GM23248 (cell line): ENCODE data around the gene CFAP20. TPM values are rescaled to one million over a fixed set of nuclear protein-coding genes. Genes with fewer than 3 reads are reported as not detected.
"Not testable (repeated sequence)": the region's sequence is repeated elsewhere in the genome, so short reads cannot be mapped to it uniquely, and the experiment has no call there.

Experiments used
- DNase-seq: peaks from one replicate; pipeline ENCODE4 v3.0.0-alpha.2; 2015
- H2AFZ ChIP-seq: fragments of 200-600 bp; sonication (generic); 2 replicates; pipeline ENCODE4 v1.6.1; 2016; ENCODE audit warnings: antibody characterized with exemption
- H3F3A ChIP-seq: fragments of 200-600 bp; sonication (generic); 2 replicates; pipeline ENCODE4 v1.6.1; 2016; ENCODE audit warnings: mild to moderate bottlenecking, antibody characterized with exemption, mixed run types; ENCODE audit not compliant: insufficient read depth
- H3K27ac ChIP-seq: fragments of 200-600 bp; sonication (generic); 2 replicates; pipeline ENCODE4 v1.5.1; 2016; ENCODE audit warnings: mild to moderate bottlenecking
- H3K27me3 ChIP-seq: fragments of 200-600 bp; sonication (generic); replicated peaks from 2 replicates; pipeline ENCODE4 v1.6.1; 2016; ENCODE audit warnings: mild to moderate bottlenecking; ENCODE audit not compliant: insufficient read depth
- H3K36me3 ChIP-seq: fragments of 200-600 bp; sonication (generic); 2 replicates; pipeline ENCODE4 v1.6.1; 2016; ENCODE audit warnings: low read depth, mild to moderate bottlenecking
- H3K4me1 ChIP-seq: fragments of 200-600 bp; sonication (generic); 2 replicates; pipeline ENCODE4 v1.6.1; 2016; ENCODE audit warnings: mild to moderate bottlenecking; ENCODE audit not compliant: insufficient read depth
- H3K4me2 ChIP-seq: fragments of 200-600 bp; sonication (generic); one replicate; pipeline ENCODE4 v1.6.1; 2016; ENCODE audit warnings: mild to moderate bottlenecking; ENCODE audit not compliant: unreplicated experiment
- H3K4me3 ChIP-seq: fragments of 200-600 bp; sonication (generic); 2 replicates; pipeline ENCODE4 v1.5.1; 2016; ENCODE audit warnings: mild to moderate bottlenecking
- H3K79me2 ChIP-seq: fragments of 200-600 bp; sonication (generic); 2 replicates; pipeline ENCODE4 v1.6.1; 2016; ENCODE audit warnings: mild to moderate bottlenecking; ENCODE audit not compliant: insufficient read depth
- H3K9ac ChIP-seq: fragments of 200-600 bp; sonication (generic); 2 replicates; pipeline ENCODE4 v1.6.1; 2016; ENCODE audit warnings: mild to moderate bottlenecking
- H3K9me2 ChIP-seq: fragments of 200-600 bp; sonication (generic); 2 replicates; pipeline ENCODE4 v1.6.1; 2016; ENCODE audit warnings: mixed run types, mild to moderate bottlenecking, moderate library complexity; ENCODE audit not compliant: insufficient read depth
- H3K9me3 ChIP-seq: fragments of 200-600 bp; sonication (generic); one replicate; pipeline ENCODE4 v1.6.1; 2017; ENCODE audit warnings: low read depth
- H4K20me1 ChIP-seq: fragments of 200-600 bp; sonication (generic); 2 replicates; pipeline ENCODE4 v1.6.0; 2016; ENCODE audit not compliant: insufficient read depth
- EZH2 ChIP-seq: fragments of 200-600 bp; sonication (generic); IDR thresholded peaks from 2 replicates; pipeline ENCODE4 v1.6.1; 2018; ENCODE audit warnings: antibody characterized with exemption, mild to moderate bottlenecking; ENCODE audit not compliant: insufficient read depth, poor library complexity, severe bottlenecking
- EZH2phosphoT487 ChIP-seq: fragments of 200-600 bp; sonication (generic); IDR thresholded peaks from 2 replicates; pipeline ENCODE4 v1.6.1; 2018; ENCODE audit warnings: antibody characterized with exemption, moderate library complexity, mild to moderate bottlenecking, low read depth; ENCODE audit not compliant: insufficient read depth
- WGBS, 2 experiments: methylation state at CpG; one replicate each; pipeline ENCODE4 v1.1.6; 2015 to 2017; ENCODE audit warnings: low lambda C conversion rate in 2 of 2, low coverage in 1 of 2; ENCODE audit errors: missing lambda C conversion rate in 2 of 2; 5-methylcytosine and 5-hydroxymethylcytosine counted together
- in situ Hi-C: fragments of 300-500 bp; cut with MboI; formaldehyde crosslinking; loops from 2 replicates; pipeline ENCODE4 v1.15.0; 2020
- polyA plus RNA-seq: library from polyadenylated mRNA; unstranded; fragments of >200 nt; fragmentation: Nextera tagmentation; extraction: Ambion mirVana; gene quantifications from 2 replicates; pipeline ENCODE4 v1.2.1, GENCODE V29; 2016
- total RNA-seq: library from RNA; depleted of rRNA; stranded (reverse); fragments of >200 nt; shearing (Covaris generic); gene quantifications from 2 replicates; pipeline ENCODE4 v1.2.3, GENCODE V29; 2014

Gene CFAP20
- total and polyA plus RNA-seq, 2 experiments from 2014 or later, result 49.5 to 77.2 TPM

- no peak overlapping the region for H3K4me3 ChIP-seq
- H3K27me3 ChIP-seq, result no peaks in the 10 kb centered on the region
- no peak overlapping the region for H3K27ac ChIP-seq
- 72 to 75% methylated on average over 6 of the region's 6 CpGs for WGBS, 2 experiments
- H3K9me2 ChIP-seq, result no peaks in the 10 kb centered on the region
- no peaks in the 10 kb centered on the region for H3K9me3 ChIP-seq
- H3K36me3 ChIP-seq, result no peaks in the 10 kb centered on the region
- H3K79me2 ChIP-seq, result no peaks in the 10 kb centered on the region
- H2AFZ ChIP-seq, result no peak overlapping the region
- H3K4me2 ChIP-seq, result no peak overlapping the region
- no peaks in the 10 kb centered on the region for H3K4me1 ChIP-seq
- TF ChIP-seq EZH2phosphoT487, result no peak
- no peak for TF ChIP-seq EZH2
- no peaks in the 10 kb centered on the region for H4K20me1 ChIP-seq
- H3K9ac ChIP-seq, result no peak overlapping the region
- no peaks in the 10 kb centered on the region for H3F3A ChIP-seq
- in situ Hi-C loops, result no loop called here
- no peak for DNase-seq
Observed at GRCh38 chr16:58084635-58085034, 44.5 kb downstream of the CFAP20 start.

GRCh38 chr16:58082381-58082780 is 46.8 kb downstream of the CFAP20 start:
- H2AFZ ChIP-seq, result no peak overlapping the region
- no peaks in the 10 kb centered on the region for H3K79me2 ChIP-seq
- no peak overlapping the region for H3K4me2 ChIP-seq
- H3K27me3 ChIP-seq, result no peaks in the 10 kb centered on the region
- H3F3A ChIP-seq, result no peaks in the 10 kb centered on the region
- H4K20me1 ChIP-seq, result no peaks in the 10 kb centered on the region
- no peaks in the 10 kb centered on the region for H3K36me3 ChIP-seq
- no peak for DNase-seq
- H3K9me3 ChIP-seq, result no peaks in the 10 kb centered on the region
- H3K9ac ChIP-seq, result no peak overlapping the region
- no peak for TF ChIP-seq EZH2phosphoT487
- TF ChIP-seq EZH2, result no peak
- H3K27ac ChIP-seq, result no peak overlapping the region
- no peak overlapping the region for H3K4me3 ChIP-seq
- no peaks in the 10 kb centered on the region for H3K4me1 ChIP-seq
- in situ Hi-C loops, result no loop called here
- no peaks in the 10 kb centered on the region for H3K9me2 ChIP-seq

DNA sequence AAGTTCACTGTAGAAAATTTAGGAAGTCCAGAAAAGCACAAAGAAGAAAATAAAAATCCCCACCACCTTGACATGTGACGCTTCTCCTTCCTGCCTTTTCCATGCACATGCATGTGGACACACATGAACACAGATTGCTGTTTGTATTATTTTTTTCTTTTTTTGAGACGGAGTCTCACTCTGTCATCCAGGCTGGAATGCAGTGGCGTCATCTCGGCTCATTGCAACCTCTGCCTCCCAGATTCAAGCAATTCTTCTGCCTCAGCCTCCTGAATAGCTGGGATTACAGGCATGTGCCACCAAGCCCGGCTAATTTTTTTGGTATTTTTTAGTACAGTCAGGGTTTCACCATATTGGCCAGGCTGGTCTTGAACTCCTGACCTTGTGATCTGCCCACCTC is 48.5 kb downstream of the CFAP20 start:
- H3K9ac ChIP-seq, H2AFZ ChIP-seq, H3F3A ChIP-seq, H3K27me3 ChIP-seq, H3K4me2 ChIP-seq, H3K4me1 ChIP-seq, H4K20me1 ChIP-seq, H3K4me3 ChIP-seq, H3K27ac ChIP-seq, in situ Hi-C loops, H3K9me2 ChIP-seq, H3K9me3 ChIP-seq, H3K36me3 ChIP-seq, H3K79me2 ChIP-seq: not testable (repeated sequence)
- WGBS, 2 experiments, result 56 to 63% methylated on average over 5 of the region's 5 CpGs
- peak; percentile 12 for DNase-seq

DNA sequence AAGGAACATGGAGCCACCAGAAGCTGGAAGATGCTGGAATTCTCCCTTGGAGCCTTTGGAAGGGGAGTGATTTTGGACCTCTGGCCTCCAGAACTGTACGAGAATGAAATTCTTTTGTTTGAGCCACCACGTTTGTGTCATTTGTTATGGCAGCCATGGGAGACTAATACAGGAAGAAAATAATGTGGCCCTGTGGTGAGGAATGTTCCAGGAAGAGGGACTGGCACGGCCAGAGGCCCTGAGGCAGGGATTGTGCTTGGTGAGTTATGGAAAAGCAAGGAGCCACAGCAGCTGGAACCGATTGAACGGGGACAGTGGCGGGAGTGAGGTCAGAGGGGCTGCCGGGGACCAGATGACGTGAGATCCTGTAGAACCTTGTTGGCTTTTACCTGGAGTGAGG is 51.4 kb downstream of the CFAP20 start:
- H3K4me3 ChIP-seq, result no peak overlapping the region
- no peaks in the 10 kb centered on the region for H3K9me3 ChIP-seq
- DNase-seq, result no peak
- TF ChIP-seq EZH2 (no peak), EZH2phosphoT487 (no peak)
- in situ Hi-C loops, result no loop called here
- H3K9ac ChIP-seq, result no peak overlapping the region
- H2AFZ ChIP-seq, result no peak overlapping the region
- no peak overlapping the region for H3K27ac ChIP-seq
- no peak overlapping the region for H3K4me2 ChIP-seq
- no peaks in the 10 kb centered on the region for H3F3A ChIP-seq
- no peaks in the 10 kb centered on the region for H3K79me2 ChIP-seq
- H3K27me3 ChIP-seq, result no peaks in the 10 kb centered on the region
- WGBS, 2 experiments, result 44 to 46% methylated on average over 6 to 8 of the region's 8 CpGs
- no peaks in the 10 kb centered on the region for H3K4me1 ChIP-seq
- H3K9me2 ChIP-seq, result no peaks in the 10 kb centered on the region
- H4K20me1 ChIP-seq, result no peaks in the 10 kb centered on the region
- H3K36me3 ChIP-seq, result no peaks in the 10 kb centered on the region

GRCh38 chr16:58076514-58076913 is 52.7 kb downstream of the CFAP20 start:
- WGBS, 2 experiments, result 56 to 73% methylated on average over 1 of the region's 1 CpG
- Histone ChIP-seq H3K27ac (no peak overlapping the region), H3K36me3 (no peaks in the 10 kb centered on the region), H3K79me2 (no peaks in the 10 kb centered on the region), H3K9me2 (no peaks in the 10 kb centered on the region), H3K4me2 (no peak overlapping the region), H3K4me3 (no peak overlapping the region), H3F3A (no peaks in the 10 kb centered on the region), H3K27me3 (no peaks in the 10 kb centered on the region), H3K9ac (no peak overlapping the region), H3K9me3 (no peaks in the 10 kb centered on the region), H3K4me1 (no peaks in the 10 kb centered on the region), H4K20me1 (no peaks in the 10 kb centered on the region), H2AFZ (no peak overlapping the region)
- DNase-seq, result no peak
- TF ChIP-seq EZH2phosphoT487 (no peak), EZH2 (no peak)
- in situ Hi-C loops, result no loop called here
